SU-DHL-6 (cell line): Measurements from ENCODE around the gene PRSS56.
"Not testable (repeated sequence)": the region's sequence is repeated elsewhere in the genome, so short reads cannot be mapped to it uniquely, and the experiment has no call there.

Experiments used
- H2AFZ ChIP-seq: fragments of 200-600 bp; sonication (generic); 2 replicates; pipeline ENCODE4 v1.6.1; 2014; ENCODE audit warnings: low read depth, mild to moderate bottlenecking, moderate library complexity, mixed read lengths, antibody characterized with exemption, low read length; ENCODE audit not compliant: severe bottlenecking
- H3F3A ChIP-seq: fragments of 200-600 bp; shearing (Covaris generic); 2 replicates; pipeline ENCODE4 v1.6.0; 2016; ENCODE audit warnings: antibody characterized with exemption, mild to moderate bottlenecking; ENCODE audit not compliant: insufficient read depth
- H3K27ac ChIP-seq: fragments of 200-600 bp; sonication (generic); 2 replicates; pipeline ENCODE4 v1.5.1; 2016; ENCODE audit warnings: low read depth, mild to moderate bottlenecking, low read length, moderate library complexity, mixed read lengths
- H3K27me3 ChIP-seq: fragments of 200-600 bp; sonication (generic), shearing (Covaris generic); 2 replicates; pipeline ENCODE4 v1.6.0; 2014; ENCODE audit warnings: mild to moderate bottlenecking, low read length
- H3K36me3 ChIP-seq: fragments of 200-600 bp; sonication (generic); 2 replicates; pipeline ENCODE4 v1.6.1; 2014; ENCODE audit warnings: mild to moderate bottlenecking, low read length, mixed read lengths
- H3K4me2 ChIP-seq: fragments of 300-600, 200-600 bp; shearing (Covaris generic), sonication (generic); 2 replicates; pipeline ENCODE4 v1.6.0; 2014; ENCODE audit warnings: low read length, low read depth, mild to moderate bottlenecking; ENCODE audit not compliant: poor library complexity, severe bottlenecking
- H3K4me3 ChIP-seq: fragments of 200-600 bp; sonication (generic); 2 replicates; pipeline ENCODE4 v1.5.1; 2014; ENCODE audit warnings: antibody characterized with exemption, low read length, mild to moderate bottlenecking, mixed read lengths; ENCODE audit not compliant: insufficient read depth, poor library complexity, severe bottlenecking
- H3K79me2 ChIP-seq: fragments of 200-600 bp; sonication (generic); 2 replicates; pipeline ENCODE4 v1.6.1; 2014; ENCODE audit warnings: mild to moderate bottlenecking, low read length, moderate library complexity; ENCODE audit not compliant: insufficient read depth
- H3K9ac ChIP-seq: fragments of 200-600 bp; sonication (generic); 2 replicates; pipeline ENCODE4 v1.7.0; 2014; ENCODE audit warnings: mild to moderate bottlenecking, low read length
- H3K9me2 ChIP-seq: fragments of 200-600 bp; sonication (generic); replicated peaks from 2 replicates; pipeline ENCODE4 v1.6.1; 2014; ENCODE audit warnings: low read length; ENCODE audit not compliant: insufficient read depth
- H3K9me3 ChIP-seq: fragments of 200-600 bp; sonication (generic); 2 replicates; pipeline ENCODE4 v1.6.1; 2014; ENCODE audit warnings: low read length, mixed read lengths; ENCODE audit not compliant: insufficient read depth
- H4K20me1 ChIP-seq: fragments of 200-600 bp; sonication (generic); 2 replicates; pipeline ENCODE4 v1.6.1; 2014; ENCODE audit warnings: low read depth, mild to moderate bottlenecking, antibody characterized with exemption, low read length, moderate library complexity, mixed read lengths
- EZH2phosphoT487 ChIP-seq: fragments of 200-600 bp; sonication (generic), shearing (Covaris generic); conservative IDR thresholded peaks from 2 replicates; pipeline ENCODE4 v1.6.1; 2018; ENCODE audit warnings: mild to moderate bottlenecking, antibody characterized with exemption, low read length, moderate library complexity, mixed read lengths
- TF ChIP-seq, protein P1 (sequence below): fragments of 200-600 bp; sonication (generic); IDR thresholded peaks from one replicate; pipeline ENCODE4 v1.5.1; 2017; ENCODE audit warnings: antibody characterized with exemption, mild to moderate bottlenecking, low read length, moderate library complexity; ENCODE audit not compliant: insufficient read depth, poor library complexity, severe bottlenecking

PRSS56 gene

GRCh38 chr2:232567721-232568120, 47.5 kb downstream of the PRSS56 start:
- TF ChIP-seq, protein P1, sequence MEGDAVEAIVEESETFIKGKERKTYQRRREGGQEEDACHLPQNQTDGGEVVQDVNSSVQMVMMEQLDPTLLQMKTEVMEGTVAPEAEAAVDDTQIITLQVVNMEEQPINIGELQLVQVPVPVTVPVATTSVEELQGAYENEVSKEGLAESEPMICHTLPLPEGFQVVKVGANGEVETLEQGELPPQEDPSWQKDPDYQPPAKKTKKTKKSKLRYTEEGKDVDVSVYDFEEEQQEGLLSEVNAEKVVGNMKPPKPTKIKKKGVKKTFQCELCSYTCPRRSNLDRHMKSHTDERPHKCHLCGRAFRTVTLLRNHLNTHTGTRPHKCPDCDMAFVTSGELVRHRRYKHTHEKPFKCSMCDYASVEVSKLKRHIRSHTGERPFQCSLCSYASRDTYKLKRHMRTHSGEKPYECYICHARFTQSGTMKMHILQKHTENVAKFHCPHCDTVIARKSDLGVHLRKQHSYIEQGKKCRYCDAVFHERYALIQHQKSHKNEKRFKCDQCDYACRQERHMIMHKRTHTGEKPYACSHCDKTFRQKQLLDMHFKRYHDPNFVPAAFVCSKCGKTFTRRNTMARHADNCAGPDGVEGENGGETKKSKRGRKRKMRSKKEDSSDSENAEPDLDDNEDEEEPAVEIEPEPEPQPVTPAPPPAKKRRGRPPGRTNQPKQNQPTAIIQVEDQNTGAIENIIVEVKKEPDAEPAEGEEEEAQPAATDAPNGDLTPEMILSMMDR = no peak
- TF ChIP-seq EZH2phosphoT487 = no peak
- Histone ChIP-seq H3K9ac (no peak overlapping the region), H3K9me3 (no peaks in the 10 kb centered on the region), H3K79me2 (no peaks in the 10 kb centered on the region), H3K36me3 (peaks cover 9% of the 10 kb centered on the region), H2AFZ (no peak overlapping the region), H3K4me2 (no peak overlapping the region), H3K27me3 (no peaks in the 10 kb centered on the region), H3K9me2 (no peaks in the 10 kb centered on the region), H4K20me1 (no peaks in the 10 kb centered on the region), H3K4me3 (no peak overlapping the region), H3F3A (no peaks in the 10 kb centered on the region), H3K27ac (no peak overlapping the region)

DNA sequence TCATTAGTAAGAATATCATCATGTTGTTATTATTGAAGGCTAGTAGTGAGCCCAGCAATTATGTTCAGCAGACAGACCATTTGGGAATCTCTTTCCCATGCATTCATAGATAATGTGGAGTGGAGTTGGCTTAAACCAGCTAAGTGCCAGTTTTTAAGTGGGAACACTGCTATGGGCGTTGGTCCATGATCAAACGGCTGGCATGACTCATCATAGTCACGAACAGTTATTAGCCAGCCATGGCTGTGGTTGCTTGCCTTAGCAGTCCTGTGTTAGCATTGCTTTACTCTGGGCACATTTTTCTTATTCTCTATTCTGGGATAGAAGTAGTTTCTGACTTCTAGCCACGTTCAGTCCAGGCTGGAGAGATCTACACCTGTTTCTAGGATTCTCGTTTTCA, 48.0 kb downstream of the PRSS56 start:
- Histone ChIP-seq H3F3A (no peaks in the 10 kb centered on the region), H3K36me3 (peaks cover 9% of the 10 kb centered on the region), H3K79me2 (no peaks in the 10 kb centered on the region)

GRCh38 chr2:232569541-232569940, 49.4 kb downstream of the PRSS56 start:
- H3K4me2 ChIP-seq = no peak overlapping the region
- no peaks in the 10 kb centered on the region for H4K20me1 ChIP-seq
- no peaks in the 10 kb centered on the region for H3K9me2 ChIP-seq
- H3K79me2 ChIP-seq = no peaks in the 10 kb centered on the region
- no peaks in the 10 kb centered on the region for H3F3A ChIP-seq
- no peaks in the 10 kb centered on the region for H3K9me3 ChIP-seq
- no peak overlapping the region for H3K27ac ChIP-seq
- TF ChIP-seq, protein P1 = no peak
- no peak for TF ChIP-seq EZH2phosphoT487
- no peak overlapping the region for H2AFZ ChIP-seq
- H3K36me3 ChIP-seq = peaks cover 9% of the 10 kb centered on the region
- H3K9ac ChIP-seq = no peak overlapping the region
- no peaks in the 10 kb centered on the region for H3K27me3 ChIP-seq
- H3K4me3 ChIP-seq = no peak overlapping the region

More for the DNA sequence above, 48.0 kb downstream of the PRSS56 start:
- H3K9me2 ChIP-seq = no peaks in the 10 kb centered on the region
- no peak overlapping the region for H3K27ac ChIP-seq
- no peak overlapping the region for H3K4me2 ChIP-seq
- H2AFZ ChIP-seq = no peak overlapping the region
- no peaks in the 10 kb centered on the region for H4K20me1 ChIP-seq
- H3K4me3 ChIP-seq = no peak overlapping the region
- TF ChIP-seq, protein P1 = no peak
- no peaks in the 10 kb centered on the region for H3K27me3 ChIP-seq
- no peaks in the 10 kb centered on the region for H3K9me3 ChIP-seq
- H3K9ac ChIP-seq = no peak overlapping the region

- H2AFZ ChIP-seq, H3K79me2 ChIP-seq, H3F3A ChIP-seq, H3K9me3 ChIP-seq, H3K9ac ChIP-seq, H3K27ac ChIP-seq, H3K36me3 ChIP-seq, H3K27me3 ChIP-seq, H3K4me2 ChIP-seq, H4K20me1 ChIP-seq, H3K9me2 ChIP-seq, H3K4me3 ChIP-seq: not testable (repeated sequence)
These were observed 50.3 kb downstream of the PRSS56 start for GRCh38 chr2:232570481-232570880.
